Stimulated activated naive B cell treated with anti-CD40 and anti-IgM and Interleukin-4, amounts not matched to agents 10 μg/mL and 1 μg/mL and 100 μg/mL, for 72 hours (primary cell): Measurements from ENCODE around the gene PAQR9.

Experiments
- ATAC-seq, 2 donors: fragments of 150-1000 bp; cut with Tn5 transposase; replicated peaks; 2 replicates each; pipeline ENCODE4 v1.10.0; 2021; ENCODE audit warnings: moderate library complexity in 1 of 2
- DNase-seq: peaks from one replicate; pipeline ENCODE4 v3.0.0; 2021
- H3K27ac Mint-ChIP-seq: one replicate; pipeline ENCODE4 v1.8.0; 2022; ENCODE audit warnings: mild to moderate bottlenecking, mixed read lengths
- H3K27me3 Mint-ChIP-seq, 2 donors: one replicate each; pipeline ENCODE4 v1.8.0; 2022; ENCODE audit warnings: mixed read lengths in 2 of 2
- H3K36me3 Mint-ChIP-seq, 2 donors: one replicate each; pipeline ENCODE4 v1.8.0; 2022; ENCODE audit warnings: mixed read lengths in 2 of 2, mild to moderate bottlenecking in 1 of 2
- H3K4me1 Mint-ChIP-seq, 2 donors: one replicate each; pipeline ENCODE4 v1.8.0; 2022; ENCODE audit warnings: mixed read lengths in 2 of 2, mild to moderate bottlenecking in 1 of 2
- H3K4me3 Mint-ChIP-seq, 2 donors: one replicate each; pipeline ENCODE4 v1.8.0; 2022; ENCODE audit warnings: mild to moderate bottlenecking in 2 of 2, mixed read lengths in 2 of 2, moderate library complexity in 1 of 2
- H3K9me3 Mint-ChIP-seq, 2 donors: one replicate each; pipeline ENCODE4 v1.8.0; 2022; ENCODE audit warnings: mixed read lengths in 2 of 2, mild to moderate bottlenecking in 1 of 2

Gene PAQR9

GRCh38 chr3:142951794-142952193 lies 11.7 kb downstream of the PAQR9 start:
- no peaks in the 10 kb centered on the region for H3K36me3 Mint-ChIP-seq
- ATAC-seq (no peak), DNase-seq (no peak)
- peaks cover 0 to 5% of the 10 kb centered on the region in 2 donors for H3K4me1 Mint-ChIP-seq
- H3K27ac Mint-ChIP-seq, result no peak overlapping the region
- H3K9me3 Mint-ChIP-seq, result no peaks in the 10 kb centered on the region
- H3K27me3 Mint-ChIP-seq, result peaks cover 39 to 49% of the 10 kb centered on the region in 2 donors
- H3K4me3 Mint-ChIP-seq, result no peak overlapping the region

GRCh38 chr3:142950972-142951371 lies 12.5 kb downstream of the PAQR9 start:
- ATAC-seq (no peak), DNase-seq (no peak)
- Mint-ChIP-seq H3K27ac (no peak overlapping the region), H3K9me3 (no peaks in the 10 kb centered on the region), H3K4me3 (no peak overlapping the region), H3K27me3 (peaks cover 44 to 55% of the 10 kb centered on the region in 2 donors), H3K36me3 (no peaks in the 10 kb centered on the region), H3K4me1 (peaks cover 0 to 5% of the 10 kb centered on the region in 2 donors)

- Mint-ChIP-seq H3K27me3 (peaks cover 44 to 67% of the 10 kb centered on the region in 2 donors), H3K27ac (no peak overlapping the region)
Measured at GRCh38 chr3:142947799-142948575, 15.5 kb downstream of the PAQR9 start.

GRCh38 chr3:142947352-142947751 lies 16.1 kb downstream of the PAQR9 start:
- Mint-ChIP-seq H3K9me3 (no peaks in the 10 kb centered on the region), H3K27ac (no peak overlapping the region), H3K36me3 (no peaks in the 10 kb centered on the region), H3K4me3 (peak overlapping the region; percentile 45 to 63), H3K27me3 (peaks cover 44 to 64% of the 10 kb centered on the region in 2 donors), H3K4me1 (peaks cover 0 to 6% of the 10 kb centered on the region in 2 donors)
- ATAC-seq (no peak), DNase-seq (no peak)

More at GRCh38 chr3:142947799-142948575, 15.5 kb downstream of the PAQR9 start:
- ATAC-seq (no peak), DNase-seq (no peak)
- no peaks in the 10 kb centered on the region for H3K9me3 Mint-ChIP-seq
- H3K4me1 Mint-ChIP-seq, result peaks cover 0 to 6% of the 10 kb centered on the region in 2 donors
- no peaks in the 10 kb centered on the region for H3K36me3 Mint-ChIP-seq
- peak overlapping the region; percentile 45 to 63 for H3K4me3 Mint-ChIP-seq

GRCh38 chr3:142946861-142947260 lies 16.6 kb downstream of the PAQR9 start:
- ATAC-seq (no peak), DNase-seq (no peak)
- H3K9me3 Mint-ChIP-seq, result no peaks in the 10 kb centered on the region
- peaks cover 40 to 59% of the 10 kb centered on the region in 2 donors for H3K27me3 Mint-ChIP-seq
- peaks cover 0 to 6% of the 10 kb centered on the region in 2 donors for H3K4me1 Mint-ChIP-seq
- H3K36me3 Mint-ChIP-seq, result no peaks in the 10 kb centered on the region
- no peak overlapping the region for H3K4me3 Mint-ChIP-seq
- H3K27ac Mint-ChIP-seq, result no peak overlapping the region

GRCh38 chr3:142945023-142945422 lies 18.5 kb downstream of the PAQR9 start:
- peaks cover 0 to 6% of the 10 kb centered on the region in 2 donors for H3K4me1 Mint-ChIP-seq
- DNase-seq (no peak), ATAC-seq (no peak)
- H3K36me3 Mint-ChIP-seq, result no peaks in the 10 kb centered on the region
- no peaks in the 10 kb centered on the region for H3K9me3 Mint-ChIP-seq
- no peak overlapping the region for H3K4me3 Mint-ChIP-seq
- peaks cover 29 to 47% of the 10 kb centered on the region in 2 donors for H3K27me3 Mint-ChIP-seq
- H3K27ac Mint-ChIP-seq, result no peak overlapping the region

GRCh38 chr3:142944342-142944741 lies 19.1 kb downstream of the PAQR9 start:
- no peak for DNase-seq
- H3K36me3 Mint-ChIP-seq, result no peaks in the 10 kb centered on the region
- H3K27me3 Mint-ChIP-seq, result peaks cover 27 to 43% of the 10 kb centered on the region in 2 donors
- ATAC-seq, result no peak
- no peak overlapping the region for H3K4me3 Mint-ChIP-seq
- peaks cover 0 to 6% of the 10 kb centered on the region in 2 donors for H3K4me1 Mint-ChIP-seq
- H3K27ac Mint-ChIP-seq, result no peak overlapping the region
- no peaks in the 10 kb centered on the region for H3K9me3 Mint-ChIP-seq

- H3K4me3 Mint-ChIP-seq, result no peak overlapping the region
- peaks cover 27 to 40% of the 10 kb centered on the region in 2 donors for H3K27me3 Mint-ChIP-seq
- no peaks in the 10 kb centered on the region for H3K9me3 Mint-ChIP-seq
- H3K36me3 Mint-ChIP-seq, result no peaks in the 10 kb centered on the region
- H3K27ac Mint-ChIP-seq, result no peak overlapping the region
- ATAC-seq, result no peak
- no peak for DNase-seq
- H3K4me1 Mint-ChIP-seq, result peaks cover 0 to 6% of the 10 kb centered on the region in 2 donors
Measured at GRCh38 chr3:142943870-142944269, 19.6 kb downstream of the PAQR9 start.

- ATAC-seq (no peak), DNase-seq (no peak)
- no peaks in the 10 kb centered on the region for H3K9me3 Mint-ChIP-seq
- no peak overlapping the region for H3K4me3 Mint-ChIP-seq
- H3K27me3 Mint-ChIP-seq, result peaks cover 27 to 37% of the 10 kb centered on the region in 2 donors
- H3K4me1 Mint-ChIP-seq, result peaks cover 0 to 6% of the 10 kb centered on the region in 2 donors
- H3K36me3 Mint-ChIP-seq, result no peaks in the 10 kb centered on the region
- H3K27ac Mint-ChIP-seq, result no peak overlapping the region
Measured at GRCh38 chr3:142943349-142943748, 20.1 kb downstream of the PAQR9 start.

- DNase-seq (no peak), ATAC-seq (no peak)
- H3K36me3 Mint-ChIP-seq, result no peaks in the 10 kb centered on the region
- H3K4me3 Mint-ChIP-seq, result no peak overlapping the region
- H3K27ac Mint-ChIP-seq, result no peak overlapping the region
- H3K27me3 Mint-ChIP-seq, result peaks cover 17 to 22% of the 10 kb centered on the region in 2 donors
- H3K4me1 Mint-ChIP-seq, result peaks cover 0 to 1% of the 10 kb centered on the region in 2 donors
- no peaks in the 10 kb centered on the region for H3K9me3 Mint-ChIP-seq
Measured at GRCh38 chr3:142941373-142942123, 21.9 kb downstream of the PAQR9 start.

GRCh38 chr3:142940472-142940871 lies 23.0 kb downstream of the PAQR9 start:
- Mint-ChIP-seq H3K36me3 (no peaks in the 10 kb centered on the region), H3K4me1 (peaks cover 0 to 1% of the 10 kb centered on the region in 2 donors), H3K27me3 (peaks cover 14 to 15% of the 10 kb centered on the region in 2 donors), H3K27ac (no peak overlapping the region), H3K4me3 (no peak overlapping the region), H3K9me3 (no peaks in the 10 kb centered on the region)
- ATAC-seq, result no peak
- no peak for DNase-seq

- Mint-ChIP-seq H3K36me3 (no peaks in the 10 kb centered on the region), H3K4me3 (no peak overlapping the region)
- ATAC-seq, result no peak
Measured at GRCh38 chr3:142940000-142940399, 23.5 kb downstream of the PAQR9 start.

GRCh38 chr3:142935963-142936362 lies 27.5 kb downstream of the PAQR9 start:
- no peaks in the 10 kb centered on the region for H3K36me3 Mint-ChIP-seq

More at GRCh38 chr3:142940000-142940399, 23.5 kb downstream of the PAQR9 start:
- Mint-ChIP-seq H3K27me3 (peaks cover 11% of the 10 kb centered on the region in 2 donors), H3K9me3 (no peaks in the 10 kb centered on the region), H3K4me1 (peaks cover 0 to 1% of the 10 kb centered on the region in 2 donors), H3K27ac (no peak overlapping the region)
- no peak for DNase-seq

GRCh38 chr3:142934887-142935269 lies 28.6 kb downstream of the PAQR9 start:
- ATAC-seq, result no peak
- Mint-ChIP-seq H3K27me3 (peaks cover 0 to 12% of the 10 kb centered on the region in 2 donors), H3K4me3 (no peak overlapping the region), H3K36me3 (no peaks in the 10 kb centered on the region), H3K9me3 (no peaks in the 10 kb centered on the region), H3K27ac (no peak overlapping the region), H3K4me1 (no peaks in the 10 kb centered on the region)
- DNase-seq, result no peak

More at GRCh38 chr3:142935963-142936362, 27.5 kb downstream of the PAQR9 start:
- H3K9me3 Mint-ChIP-seq, result no peaks in the 10 kb centered on the region
- no peak overlapping the region for H3K4me3 Mint-ChIP-seq
- no peaks in the 10 kb centered on the region for H3K4me1 Mint-ChIP-seq
- H3K27ac Mint-ChIP-seq, result no peak overlapping the region
- DNase-seq, result no peak
- peaks cover 0 to 12% of the 10 kb centered on the region in 2 donors for H3K27me3 Mint-ChIP-seq
- ATAC-seq, result no peak
